HEK293T (cell line): ENCODE measurements around the gene ZBTB1.

ENCODE experiments used
- CTBP1 ChIP-seq: fragments of 450-650 bp; IDR thresholded peaks from 2 replicates; pipeline ENCODE4 v1.6.1; 2016; ENCODE audit warnings: borderline replicate concordance
- ELF4 ChIP-seq: fragments of 450-650 bp; IDR thresholded peaks from 2 replicates; pipeline ENCODE4 v1.6.1; 2017; ENCODE audit warnings: antibody characterized with exemption
- FOXA1 ChIP-seq: fragments of 450-650 bp; IDR thresholded peaks from 2 replicates; pipeline ENCODE4 v1.6.1; 2016; ENCODE audit warnings: mild to moderate bottlenecking
- FOXK2 ChIP-seq: fragments of 450-650 bp; IDR thresholded peaks from 2 replicates; pipeline ENCODE4 v1.6.1; 2016; ENCODE audit warnings: mild to moderate bottlenecking
- FOXM1 ChIP-seq: fragments of 450-650 bp; IDR thresholded peaks from 2 replicates; pipeline ENCODE4 v1.6.1; 2017; ENCODE audit warnings: mild to moderate bottlenecking, borderline replicate concordance
- HDGF ChIP-seq: fragments of 450-650 bp; IDR thresholded peaks from 2 replicates; pipeline ENCODE4 v1.6.1; 2017; ENCODE audit warnings: antibody characterized with exemption, borderline replicate concordance
- PKNOX1 ChIP-seq: fragments of 450-650 bp; IDR thresholded peaks from 2 replicates; pipeline ENCODE4 v1.6.1; 2016
- SP1 ChIP-seq: fragments of 450-650 bp; IDR thresholded peaks from 2 replicates; pipeline ENCODE4 v1.6.1; 2017
- SUZ12 ChIP-seq: fragments of 450-650 bp; IDR thresholded peaks from 2 replicates; pipeline ENCODE4 v1.6.1; 2016; ENCODE audit warnings: mild to moderate bottlenecking
- TARDBP ChIP-seq: fragments of 450-650 bp; IDR thresholded peaks from 2 replicates; pipeline ENCODE4 v1.6.1; 2016
- ZNF384 ChIP-seq: fragments of 450-650 bp; IDR thresholded peaks from 2 replicates; pipeline ENCODE4 v1.6.1; 2016

DNA sequence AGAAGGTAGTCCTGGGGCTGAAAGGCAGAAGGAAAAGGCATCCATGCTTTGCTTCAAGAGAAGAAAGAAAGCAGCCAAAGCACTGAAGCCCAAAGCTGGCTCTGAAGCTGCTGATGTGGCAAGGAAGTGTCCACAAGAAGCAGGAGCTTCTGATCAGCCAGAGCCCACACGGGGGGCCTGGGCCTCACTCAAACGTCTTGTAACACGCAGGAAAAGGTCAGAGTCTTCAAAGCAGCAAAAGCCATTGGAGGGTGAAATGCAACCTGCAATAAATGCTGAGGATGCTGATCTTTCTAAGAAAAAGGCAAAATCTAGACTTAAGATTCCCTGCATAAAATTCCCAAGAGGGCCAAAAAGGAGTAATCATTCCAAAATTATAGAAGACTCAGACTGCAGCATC lies 36.1 kb upstream of the ZBTB1 start:
- TF ChIP-seq FOXM1: no peak
- TF ChIP-seq HDGF: no peak
- no peak for TF ChIP-seq TARDBP
- TF ChIP-seq PKNOX1: no peak
- TF ChIP-seq SP1: no peak
- no peak for TF ChIP-seq ZNF384
- no peak for TF ChIP-seq FOXA1
- no peak for TF ChIP-seq FOXK2
- no peak for TF ChIP-seq CTBP1
- TF ChIP-seq SUZ12: no peak
- no peak for TF ChIP-seq ELF4
